ENCODE data around the gene TAF1A.

TAF1A gene

DNA sequence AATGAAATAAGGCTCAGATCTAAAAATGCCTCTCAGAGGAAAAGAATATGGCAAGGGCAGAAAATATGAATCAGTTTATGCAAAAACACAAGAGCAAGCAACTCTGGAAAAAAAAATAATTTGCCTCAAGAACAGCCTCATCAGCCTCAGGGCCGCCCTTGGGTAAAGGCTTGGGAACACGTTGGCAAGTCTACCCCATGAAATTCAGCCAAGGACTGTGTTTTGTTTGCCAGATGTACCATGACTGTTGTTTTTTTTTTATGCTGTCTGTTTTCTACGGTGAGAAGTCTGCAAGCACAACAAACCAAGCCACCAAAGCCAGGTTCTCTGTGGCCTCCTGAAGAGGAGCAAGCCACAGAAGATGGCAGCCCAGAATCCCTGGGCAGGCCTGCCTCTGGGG, 59.8 kb downstream of the TAF1A start:
- no peak for DNase-seq

DNA sequence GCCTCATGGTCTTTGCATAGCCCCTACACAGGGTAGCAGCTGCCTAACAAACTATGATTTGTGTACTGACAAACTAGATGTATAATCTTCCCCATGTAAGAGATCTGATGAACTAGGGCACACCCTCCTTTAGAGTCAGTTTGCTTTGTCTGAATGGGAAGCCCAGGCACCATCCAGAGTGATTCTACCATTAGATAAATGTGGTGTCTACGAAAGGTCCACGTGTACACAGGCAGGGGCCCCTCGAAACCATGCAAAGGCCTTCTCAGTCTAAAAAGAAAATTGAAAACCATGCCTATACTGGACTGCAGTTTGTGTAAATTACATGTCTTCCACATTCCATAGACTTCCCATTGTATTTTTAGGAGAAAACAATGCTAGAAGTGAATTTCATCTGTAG, 60.6 kb downstream of the TAF1A start:
- no peak for DNase-seq

DNA sequence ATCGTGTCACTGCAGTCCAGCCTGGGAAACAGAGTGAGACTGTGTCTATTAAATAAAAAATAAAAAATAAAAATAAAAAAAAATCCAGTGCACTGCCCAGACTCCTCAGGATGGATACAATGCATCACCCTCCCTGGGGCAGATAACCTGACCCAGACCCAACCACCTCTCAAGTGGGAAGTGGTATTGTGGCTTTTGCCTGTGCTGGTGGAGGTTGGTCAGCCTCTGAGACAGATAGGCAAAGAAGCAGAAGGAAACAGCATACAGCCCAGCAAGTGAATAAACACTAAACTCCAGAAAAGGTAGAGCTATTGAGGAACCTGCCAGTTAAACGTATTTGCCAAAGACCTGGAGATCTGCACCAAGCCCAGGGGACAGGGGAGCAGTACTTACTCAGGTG, 63.8 kb downstream of the TAF1A start:
- no peak for DNase-seq

DNA sequence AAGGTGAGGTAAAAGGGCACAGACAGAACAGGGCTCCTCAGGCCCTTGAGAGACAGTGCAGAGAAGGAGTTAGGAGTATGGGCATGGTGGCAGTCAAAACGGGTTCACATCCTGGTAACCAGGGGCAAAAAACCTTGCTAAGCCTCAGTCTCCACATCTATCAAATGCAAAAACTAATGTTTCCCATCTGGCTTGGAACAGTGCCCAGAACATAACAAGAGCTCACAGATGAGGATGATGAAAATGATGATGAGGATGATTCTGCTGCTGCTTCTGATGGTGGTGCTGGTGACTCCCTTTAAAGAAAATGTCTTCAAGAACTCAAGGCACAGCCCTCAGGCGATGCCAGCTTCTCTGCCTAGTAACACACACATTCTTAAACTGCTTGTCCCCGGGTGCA, 65.9 kb downstream of the TAF1A start:
- DNase-seq: no peak

DNA sequence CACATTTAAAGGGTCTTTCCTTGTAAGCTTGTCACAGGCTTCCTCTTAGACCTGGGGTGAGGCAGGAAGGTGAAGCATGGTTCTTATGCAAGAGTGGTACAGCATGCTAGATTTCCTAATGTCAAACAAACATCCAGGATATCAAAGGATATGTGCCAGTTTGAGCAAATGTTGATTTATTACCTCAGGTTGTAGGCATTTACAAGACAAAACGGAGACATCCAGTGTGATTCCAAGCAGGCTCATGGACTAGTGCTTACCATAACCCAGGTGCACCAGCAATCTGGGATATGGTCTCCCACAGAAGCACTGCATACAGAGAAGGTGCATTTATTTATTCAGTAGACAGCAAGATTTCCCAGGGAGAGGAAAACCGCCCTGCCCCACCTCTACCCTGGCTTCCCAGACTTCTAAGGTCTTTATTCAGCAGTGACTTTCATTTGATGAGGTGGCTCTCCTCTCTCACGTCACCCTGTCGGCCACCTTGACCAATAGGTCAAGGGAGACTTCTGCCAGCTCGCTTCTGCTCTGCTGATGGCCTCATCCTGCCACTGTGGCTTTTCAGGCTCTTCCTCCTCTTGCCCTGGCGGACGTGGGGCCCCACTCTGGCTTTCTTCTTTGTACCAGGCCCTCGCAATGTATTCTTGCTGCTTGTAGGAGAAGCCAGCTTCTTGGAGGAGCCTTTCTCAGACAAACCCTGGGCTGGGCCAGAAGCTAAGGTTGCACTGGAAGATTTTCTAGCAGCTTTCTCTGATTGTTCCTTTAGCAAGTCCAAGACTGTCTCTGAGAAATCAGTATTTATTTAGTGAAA, 67.4 kb downstream of the TAF1A start:
- no peak for DNase-seq

DNA sequence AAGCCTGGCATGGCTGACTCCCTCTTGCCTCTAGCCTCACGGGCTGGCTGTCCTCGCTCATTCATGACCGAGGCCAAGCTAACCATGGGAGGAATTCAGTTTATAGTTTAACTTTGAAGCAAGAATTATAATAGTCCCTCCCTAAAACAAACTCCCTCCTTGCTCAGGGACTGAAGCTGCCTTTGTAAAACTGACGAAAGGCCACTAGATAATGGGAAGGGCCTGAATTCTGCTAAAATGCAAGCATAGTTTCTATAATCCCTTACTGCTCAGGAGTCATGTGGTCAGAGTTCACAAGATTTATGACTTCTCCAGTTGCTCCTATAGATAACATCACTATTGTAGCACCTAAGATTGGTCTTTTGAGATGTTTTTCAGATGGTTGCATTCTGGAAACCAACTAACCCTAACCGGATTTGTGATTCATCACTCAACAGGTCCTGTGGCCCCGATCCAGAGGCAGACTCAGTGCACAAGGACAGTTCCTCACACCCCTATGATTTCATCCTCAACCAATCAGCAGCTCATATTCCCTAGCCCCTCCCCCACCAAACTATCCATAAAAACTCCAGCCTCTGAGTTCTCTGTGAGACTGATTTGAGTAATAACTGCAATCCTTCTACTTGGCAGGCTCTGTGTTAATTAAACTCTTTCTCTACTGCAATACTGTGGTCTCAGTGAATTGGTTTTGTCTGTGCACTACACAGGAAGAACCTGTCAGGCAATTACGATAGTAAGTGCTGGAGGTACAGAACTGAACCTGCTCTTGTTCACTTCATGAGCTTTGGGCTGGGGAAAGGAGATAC, 68.2 kb downstream of the TAF1A start:
- DNase-seq: no peak
